ENCODE measurements around the gene PHETA1. TPM values are rescaled to one million over a fixed set of nuclear protein-coding genes. Genes with fewer than 3 reads are reported as not detected.

The PHETA1 gene
- total and polyA plus RNA-seq, 2 of the 13 experiments (the other 11 are each of a cell fraction or from before 2014, with no cell fraction given), result 11.3 to 20.8 TPM

DNA sequence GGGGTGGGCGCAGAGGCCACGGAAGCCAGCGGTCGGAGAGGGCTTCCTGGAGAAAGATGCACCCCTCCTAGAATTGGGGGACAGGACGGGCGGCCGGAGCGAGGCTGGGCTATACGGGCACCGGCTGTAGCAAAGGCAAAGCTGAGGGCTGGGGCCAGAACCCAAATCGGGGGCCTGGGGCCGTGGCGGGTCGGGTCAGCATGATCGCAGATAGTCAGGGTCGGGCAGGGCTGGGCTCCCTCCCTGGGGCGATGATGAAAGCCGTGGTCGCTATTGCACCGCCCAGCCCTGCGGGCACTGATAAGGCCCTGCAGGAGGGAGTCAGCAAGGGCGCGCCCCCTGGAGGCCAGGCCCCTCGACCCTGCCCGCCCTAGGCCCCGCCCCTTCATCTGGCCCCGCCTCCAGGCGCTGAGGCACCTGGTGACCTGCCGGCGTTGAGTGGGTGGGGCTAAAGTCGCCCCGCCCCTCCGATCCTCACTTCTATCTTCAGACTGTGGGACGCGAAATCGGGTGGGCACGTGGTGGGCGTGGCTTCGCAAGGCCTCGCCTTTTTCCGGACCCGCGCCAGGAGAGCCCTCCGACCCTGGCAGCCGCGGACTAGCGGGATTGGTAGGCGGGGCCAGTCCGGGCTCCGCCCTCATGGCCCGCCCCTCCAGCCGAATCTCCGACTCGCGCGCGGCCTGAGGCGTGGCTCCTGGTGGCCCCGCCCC lies 36.4 kb upstream of the PHETA1 start (continued):
- no peak for TF ChIP-seq RARG (CRISPR knock-in tag; IDR thresholded peaks at IDR 0.05; ENCODE audit: low read depth)
- no peak for TF ChIP-seq EP300 (IDR thresholded peaks at IDR 0.05; ENCODE audit: low read depth in 2 of 2, low read length in 2 of 2)
- TF ChIP-seq EP300 (CRISPR knock-in tag; IDR thresholded peaks at IDR 0.05; ENCODE audit: borderline replicate concordance), result no peak
- TF ChIP-seq ZNF101 (CRISPR knock-in tag; IDR thresholded peaks at IDR 0.05; ENCODE audit: borderline replicate concordance, low read depth), result no peak
- TF ChIP-seq MAFG (CRISPR knock-in tag; IDR thresholded peaks at IDR 0.05), result no peak
- TF ChIP-seq, protein P1, sequence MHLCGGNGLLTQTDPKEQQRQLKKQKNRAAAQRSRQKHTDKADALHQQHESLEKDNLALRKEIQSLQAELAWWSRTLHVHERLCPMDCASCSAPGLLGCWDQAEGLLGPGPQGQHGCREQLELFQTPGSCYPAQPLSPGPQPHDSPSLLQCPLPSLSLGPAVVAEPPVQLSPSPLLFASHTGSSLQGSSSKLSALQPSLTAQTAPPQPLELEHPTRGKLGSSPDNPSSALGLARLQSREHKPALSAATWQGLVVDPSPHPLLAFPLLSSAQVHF (CRISPR knock-in tag; IDR thresholded peaks at IDR 0.05), result no peak
- TF ChIP-seq, protein P2, sequence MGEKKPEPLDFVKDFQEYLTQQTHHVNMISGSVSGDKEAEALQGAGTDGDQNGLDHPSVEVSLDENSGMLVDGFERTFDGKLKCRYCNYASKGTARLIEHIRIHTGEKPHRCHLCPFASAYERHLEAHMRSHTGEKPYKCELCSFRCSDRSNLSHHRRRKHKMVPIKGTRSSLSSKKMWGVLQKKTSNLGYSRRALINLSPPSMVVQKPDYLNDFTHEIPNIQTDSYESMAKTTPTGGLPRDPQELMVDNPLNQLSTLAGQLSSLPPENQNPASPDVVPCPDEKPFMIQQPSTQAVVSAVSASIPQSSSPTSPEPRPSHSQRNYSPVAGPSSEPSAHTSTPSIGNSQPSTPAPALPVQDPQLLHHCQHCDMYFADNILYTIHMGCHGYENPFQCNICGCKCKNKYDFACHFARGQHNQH (CRISPR knock-in tag; IDR thresholded peaks at IDR 0.05), result peak; percentile 79
- TF ChIP-seq IRF2 (CRISPR knock-in tag; IDR thresholded peaks at IDR 0.05), result peak; percentile 34; the same call in 1 of the 2 replicates
- TF ChIP-seq ARID3A (IDR thresholded peaks at IDR 0.05; ENCODE audit: low read depth, low read length), result no peak
- TF ChIP-seq, protein P3, sequence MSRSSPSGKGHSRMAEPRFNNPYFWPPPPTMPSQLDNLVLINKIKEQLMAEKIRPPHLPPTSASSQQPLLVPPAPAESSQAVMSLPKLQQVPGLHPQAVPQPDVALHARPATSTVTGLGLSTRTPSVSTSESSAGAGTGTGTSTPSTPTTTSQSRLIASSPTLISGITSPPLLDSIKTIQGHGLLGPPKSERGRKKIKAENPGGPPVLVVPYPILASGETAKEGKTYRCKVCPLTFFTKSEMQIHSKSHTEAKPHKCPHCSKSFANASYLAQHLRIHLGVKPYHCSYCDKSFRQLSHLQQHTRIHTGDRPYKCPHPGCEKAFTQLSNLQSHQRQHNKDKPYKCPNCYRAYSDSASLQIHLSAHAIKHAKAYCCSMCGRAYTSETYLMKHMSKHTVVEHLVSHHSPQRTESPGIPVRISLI (CRISPR knock-in tag; IDR thresholded peaks at IDR 0.05; ENCODE audit: borderline replicate concordance), result no peak
- TF ChIP-seq RFX1 (IDR thresholded peaks at IDR 0.05), result no peak
- TF ChIP-seq TBX2 (CRISPR knock-in tag; IDR thresholded peaks at IDR 0.05; ENCODE audit: borderline replicate concordance), result peak; percentile 15; the same call in 1 of the 2 replicates
- no peak for TF ChIP-seq ZNF235 (CRISPR knock-in tag; IDR thresholded peaks at IDR 0.05; ENCODE audit: borderline replicate concordance)
- no peak for TF ChIP-seq ZNF20 (CRISPR knock-in tag; IDR thresholded peaks at IDR 0.05)
- TF ChIP-seq KAT8 (CRISPR knock-in tag; IDR thresholded peaks at IDR 0.05), result peak; percentile 75
- no peak for TF ChIP-seq HMG20A (CRISPR knock-in tag; IDR thresholded peaks at IDR 0.05; ENCODE audit: borderline replicate concordance)
- TF ChIP-seq, protein P4, sequence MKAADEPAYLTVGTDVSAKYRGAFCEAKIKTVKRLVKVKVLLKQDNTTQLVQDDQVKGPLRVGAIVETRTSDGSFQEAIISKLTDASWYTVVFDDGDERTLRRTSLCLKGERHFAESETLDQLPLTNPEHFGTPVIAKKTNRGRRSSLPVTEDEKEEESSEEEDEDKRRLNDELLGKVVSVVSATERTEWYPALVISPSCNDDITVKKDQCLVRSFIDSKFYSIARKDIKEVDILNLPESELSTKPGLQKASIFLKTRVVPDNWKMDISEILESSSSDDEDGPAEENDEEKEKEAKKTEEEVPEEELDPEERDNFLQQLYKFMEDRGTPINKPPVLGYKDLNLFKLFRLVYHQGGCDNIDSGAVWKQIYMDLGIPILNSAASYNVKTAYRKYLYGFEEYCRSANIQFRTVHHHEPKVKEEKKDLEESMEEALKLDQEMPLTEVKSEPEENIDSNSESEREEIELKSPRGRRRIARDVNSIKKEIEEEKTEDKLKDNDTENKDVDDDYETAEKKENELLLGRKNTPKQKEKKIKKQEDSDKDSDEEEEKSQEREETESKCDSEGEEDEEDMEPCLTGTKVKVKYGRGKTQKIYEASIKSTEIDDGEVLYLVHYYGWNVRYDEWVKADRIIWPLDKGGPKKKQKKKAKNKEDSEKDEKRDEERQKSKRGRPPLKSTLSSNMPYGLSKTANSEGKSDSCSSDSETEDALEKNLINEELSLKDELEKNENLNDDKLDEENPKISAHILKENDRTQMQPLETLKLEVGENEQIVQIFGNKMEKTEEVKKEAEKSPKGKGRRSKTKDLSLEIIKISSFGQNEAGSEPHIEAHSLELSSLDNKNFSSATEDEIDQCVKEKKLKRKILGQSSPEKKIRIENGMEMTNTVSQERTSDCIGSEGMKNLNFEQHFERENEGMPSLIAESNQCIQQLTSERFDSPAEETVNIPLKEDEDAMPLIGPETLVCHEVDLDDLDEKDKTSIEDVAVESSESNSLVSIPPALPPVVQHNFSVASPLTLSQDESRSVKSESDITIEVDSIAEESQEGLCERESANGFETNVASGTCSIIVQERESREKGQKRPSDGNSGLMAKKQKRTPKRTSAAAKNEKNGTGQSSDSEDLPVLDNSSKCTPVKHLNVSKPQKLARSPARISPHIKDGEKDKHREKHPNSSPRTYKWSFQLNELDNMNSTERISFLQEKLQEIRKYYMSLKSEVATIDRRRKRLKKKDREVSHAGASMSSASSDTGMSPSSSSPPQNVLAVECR (CRISPR knock-in tag; IDR thresholded peaks at IDR 0.05; ENCODE audit: borderline replicate concordance), result peak; percentile 73
- TF ChIP-seq FOXP1 (IDR thresholded peaks at IDR 0.05), result no peak
- TF ChIP-seq FOXP1 (CRISPR knock-in tag; IDR thresholded peaks at IDR 0.05), result peak; percentile 28; the same call in 1 of the 2 replicates
- TF ChIP-seq ZMAT5 (CRISPR knock-in tag; IDR thresholded peaks at IDR 0.05; ENCODE audit: borderline replicate concordance, low read depth), result no peak
- TF ChIP-seq GABPA (IDR thresholded peaks at IDR 0.05; ENCODE audit: low read depth, low read length), result no peak
- TF ChIP-seq GABPA (CRISPR knock-in tag; IDR thresholded peaks at IDR 0.05; ENCODE audit: low read depth), result no peak
